Measurements from ENCODE around the gene ZBTB21. TPM values are rescaled to one million over a fixed set of nuclear protein-coding genes. Genes with fewer than 3 reads are reported as not detected.

The ZBTB21 gene
- total RNA-seq, 1 donor from 2014 or later = 16.5 TPM

GRCh38 chr21:42021371-42022090 lies 11.4 kb upstream of the ZBTB21 start:
- intact Hi-C loops (cut with micrococcal nuclease) = no loop called here

DNA sequence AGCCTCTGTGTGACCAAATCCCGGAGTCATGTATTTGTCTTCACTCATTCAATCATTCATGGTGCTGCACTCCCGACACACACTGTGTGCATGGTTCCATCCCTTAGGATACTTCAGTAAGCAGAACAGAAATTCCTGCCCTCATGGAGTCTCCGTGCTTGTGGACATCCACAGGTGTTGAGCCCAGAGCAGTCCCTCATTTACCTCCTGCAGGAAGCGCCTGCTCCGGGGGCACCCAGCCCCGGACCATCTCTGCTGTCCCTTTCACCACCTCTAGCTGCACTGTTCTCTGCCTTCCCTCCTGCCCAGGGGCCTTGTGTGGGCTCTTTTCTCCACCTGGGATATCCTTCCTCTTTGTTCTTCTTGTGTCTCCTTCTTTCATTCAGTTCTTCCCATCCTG lies 9.5 kb upstream of the ZBTB21 start:
- intact Hi-C loops (cut with micrococcal nuclease) = loop anchor here (10.0 kb wide), 1 partner anchor 955 kb away; the partner anchor contains the start of gene PKNOX1

- intact Hi-C loops (cut with micrococcal nuclease) = loop anchor here (10.0 kb wide), 1 partner anchor 956 kb away; the partner anchor contains the start of gene PKNOX1
Observed at GRCh38 chr21:42019101-42019605, 9.0 kb upstream of the ZBTB21 start.

GRCh38 chr21:42017022-42017421 lies 6.9 kb upstream of the ZBTB21 start:
- intact Hi-C loops (cut with micrococcal nuclease) = loop anchor here (10.0 kb wide), 1 partner anchor 958 kb away; the partner anchor contains the start of gene PKNOX1

GRCh38 chr21:42016364-42016985 lies 6.3 kb upstream of the ZBTB21 start:
- intact Hi-C loops (cut with micrococcal nuclease) = loop anchor here (10.0 kb wide), 1 partner anchor 958 kb away; the partner anchor contains the start of gene PKNOX1

- intact Hi-C loops (cut with micrococcal nuclease) = loop anchor here (10.0 kb wide), 1 partner anchor 961 kb away; the partner anchor contains the start of gene PKNOX1
Observed at GRCh38 chr21:42013931-42014330, 3.8 kb upstream of the ZBTB21 start.

GRCh38 chr21:42013376-42013775 lies 3.2 kb upstream of the ZBTB21 start:
- intact Hi-C loops (cut with micrococcal nuclease) = loop anchor here (10.0 kb wide), 1 partner anchor 961 kb away; the partner anchor contains the start of gene PKNOX1

DNA sequence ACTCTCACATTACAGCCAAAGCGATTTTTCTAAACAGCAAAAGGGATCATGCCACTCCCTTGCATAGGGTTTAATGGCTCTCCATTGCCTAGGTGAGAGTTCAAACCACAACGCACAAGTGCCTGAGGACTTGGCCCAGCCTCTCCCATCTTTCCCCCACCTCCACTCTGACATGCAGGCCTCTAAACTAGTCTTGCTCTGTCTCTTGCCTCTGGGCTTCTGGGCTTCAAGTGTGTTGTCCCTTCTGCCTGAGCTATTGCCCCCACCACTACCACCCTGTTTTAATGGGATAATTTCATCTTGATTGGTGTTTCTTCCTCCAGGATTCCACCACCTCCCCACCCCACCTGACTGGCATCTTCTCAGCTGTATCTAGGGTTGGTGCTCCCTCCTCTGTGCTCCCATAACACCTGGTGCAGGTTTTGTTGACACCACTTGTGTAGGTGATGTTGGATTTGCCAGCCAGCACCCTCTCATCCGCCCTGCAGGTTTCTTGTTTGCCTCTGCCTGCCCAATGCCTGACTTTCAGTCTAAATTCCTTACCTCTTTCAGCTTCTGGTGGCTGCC lies 2.7 kb upstream of the ZBTB21 start:
- intact Hi-C loops (cut with micrococcal nuclease) = loop anchor here (10.0 kb wide), 1 partner anchor 962 kb away; the partner anchor contains the start of gene PKNOX1

DNA sequence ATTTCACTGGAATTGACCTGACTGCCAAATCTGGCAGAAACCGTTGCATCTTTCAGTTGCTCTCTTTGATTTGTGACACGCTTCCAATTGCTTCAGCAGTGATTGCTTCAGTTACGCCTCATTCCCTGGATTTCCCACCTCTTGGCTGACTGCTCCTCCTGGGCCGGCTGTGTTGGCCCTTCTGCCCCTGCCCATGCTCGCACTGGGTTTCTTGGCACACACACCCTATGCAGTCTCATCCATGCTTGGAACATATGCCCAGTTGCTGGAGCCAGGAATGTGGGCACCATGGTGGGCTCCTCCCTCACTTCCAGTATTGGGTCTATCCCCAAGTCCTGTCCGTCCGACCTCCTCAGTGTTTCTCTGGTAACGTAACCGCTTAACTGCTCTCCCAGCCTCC lies 2.2 kb upstream of the ZBTB21 start:
- intact Hi-C loops (cut with micrococcal nuclease) = loop anchor here (10.0 kb wide), 1 partner anchor 962 kb away; the partner anchor contains the start of gene PKNOX1

DNA sequence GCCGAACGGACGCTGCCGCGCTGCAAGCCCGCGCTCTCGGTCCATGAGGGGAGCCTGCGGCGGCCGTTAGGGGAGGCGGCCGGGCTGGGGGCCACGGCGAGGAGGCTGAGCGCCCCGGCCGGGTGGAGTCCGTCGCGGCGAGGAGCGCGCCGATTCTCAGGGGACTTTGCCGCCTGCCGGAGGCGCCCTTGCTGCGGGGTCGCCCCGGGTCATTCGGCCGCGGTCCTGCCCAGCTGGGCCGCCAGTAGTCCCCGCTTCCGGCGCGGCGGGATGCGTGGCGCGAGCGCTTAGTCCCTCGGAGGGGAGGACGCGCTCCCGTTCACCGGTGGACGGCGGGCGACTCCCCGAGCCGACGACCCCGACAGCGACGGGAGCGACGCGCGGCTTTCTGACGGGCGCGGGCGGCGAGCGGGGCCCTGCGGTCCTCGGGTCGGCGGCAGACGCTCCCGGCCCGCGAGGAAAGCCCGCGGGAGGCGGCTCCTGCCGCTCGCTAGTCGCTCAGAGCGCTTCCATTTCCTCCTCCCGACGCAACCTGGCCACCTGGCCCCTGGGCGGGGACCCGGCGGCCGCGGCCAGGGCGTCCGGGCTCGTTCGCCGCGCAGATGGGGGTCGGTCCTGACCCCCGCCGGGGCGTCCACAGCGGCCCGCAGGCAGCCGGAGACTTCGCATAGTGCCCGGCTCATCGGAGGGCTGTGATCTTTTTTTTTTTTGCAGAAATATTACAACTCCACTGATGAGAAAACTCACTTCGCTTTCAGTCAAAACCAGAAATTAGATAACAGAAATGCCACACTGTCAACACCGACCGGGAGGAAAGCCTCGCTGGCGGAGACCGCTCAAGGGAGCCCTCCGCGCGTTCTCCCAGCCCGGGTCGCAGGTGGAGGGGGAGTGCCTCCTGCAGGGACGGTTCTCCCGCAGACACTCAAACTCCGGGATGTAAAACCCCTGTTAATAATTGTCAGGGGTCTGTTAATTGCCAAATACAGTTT lies 641 bp upstream of the ZBTB21 start:
- intact Hi-C loops (cut with micrococcal nuclease) = loop anchor here (1.0 to 10.0 kb wide), 7 partner anchors 8 to 964 kb away; partner anchors contain the start of genes MX2, PKNOX1 and PRDM15

GRCh38 chr21:42009018-42009830 lies 936 bp downstream of the ZBTB21 start:
- intact Hi-C loops (cut with micrococcal nuclease) = loop anchor here (1.0 to 10.0 kb wide), 3 partner anchors 83 to 516 kb away; no protein-coding TSS in a partner anchor

GRCh38 chr21:42007356-42007940 lies 2.7 kb downstream of the ZBTB21 start:
- intact Hi-C loops (cut with micrococcal nuclease) = loop anchor here (10.0 kb wide), 2 partner anchors 177 to 517 kb away; no protein-coding TSS in a partner anchor

GRCh38 chr21:42006765-42007164 lies 3.4 kb downstream of the ZBTB21 start:
- intact Hi-C loops (cut with micrococcal nuclease) = loop anchor here (10.0 kb wide), 2 partner anchors 178 to 518 kb away; no protein-coding TSS in a partner anchor

DNA sequence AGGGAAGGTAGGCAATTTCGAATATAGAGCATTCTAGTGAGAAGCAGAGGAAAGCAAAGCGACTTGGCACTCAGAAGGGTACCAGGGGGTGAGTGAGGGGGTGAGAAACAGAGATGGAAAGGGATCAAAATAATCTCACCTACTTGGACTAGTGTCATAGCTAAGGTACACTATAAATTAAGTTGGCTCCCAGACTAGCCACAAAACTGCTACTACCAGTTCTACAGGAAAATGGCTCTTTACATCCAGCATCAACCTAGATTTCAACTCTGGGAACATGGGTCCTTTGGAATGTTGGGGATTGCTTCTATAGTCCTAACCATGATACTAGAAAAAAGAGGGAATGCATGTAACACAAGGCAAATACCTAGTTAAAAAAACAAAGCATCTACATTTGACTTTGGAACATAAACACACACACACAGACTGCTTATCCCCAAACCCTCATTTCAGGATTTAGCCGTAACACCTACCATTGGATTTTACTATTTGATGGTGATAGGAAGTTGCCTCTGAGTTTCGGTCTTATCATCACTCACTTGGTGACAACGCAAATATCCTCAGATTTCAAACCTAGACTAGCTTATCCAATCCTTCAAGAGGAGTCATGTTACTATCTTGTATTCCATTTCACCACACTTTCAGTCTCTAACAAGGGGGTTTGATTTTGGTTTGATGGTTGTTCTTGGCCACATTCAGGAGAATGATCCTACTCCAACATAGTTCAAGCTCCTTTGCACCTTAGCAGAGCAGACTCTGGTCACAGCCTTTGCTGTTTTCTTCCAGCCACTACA lies 5.6 kb downstream of the ZBTB21 start:
- intact Hi-C loops (cut with micrococcal nuclease) = loop anchor here (5.0 to 10.0 kb wide), 4 partner anchors 180 to 577 kb away; partner anchors contain the start of genes MX1 and UBASH3A

DNA sequence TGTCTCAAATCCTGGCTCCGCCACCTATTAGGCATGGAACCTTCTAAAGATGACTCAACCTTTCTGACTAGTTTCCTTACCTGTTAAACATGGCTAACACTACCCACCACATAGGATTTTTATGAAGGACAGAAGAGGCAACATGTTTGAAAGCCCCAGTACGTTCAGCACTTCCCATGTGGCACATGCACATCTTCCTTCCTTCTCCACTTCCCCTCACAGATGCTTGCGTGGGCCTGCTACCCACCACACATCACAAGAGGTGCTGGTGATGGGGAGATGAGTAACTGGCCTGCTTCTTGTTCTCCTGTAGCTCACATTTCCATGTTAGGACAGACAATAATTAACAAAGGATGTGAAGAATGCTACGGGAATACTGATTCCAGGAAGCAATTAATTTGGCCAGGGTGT lies 7.1 kb downstream of the ZBTB21 start:
- intact Hi-C loops (cut with micrococcal nuclease) = loop anchor here (2.0 to 10.0 kb wide), 8 partner anchors 60 to 642 kb away; partner anchors contain the start of genes MX1 and UBASH3A

- intact Hi-C loops (cut with micrococcal nuclease) = loop anchor here (1.0 to 10.0 kb wide), 9 partner anchors 8 to 642 kb away; partner anchors contain the start of genes MX1, UBASH3A and ZBTB21
Observed at GRCh38 chr21:42002421-42002958, 7.7 kb downstream of the ZBTB21 start.

GRCh38 chr21:42001781-42002180 lies 8.4 kb downstream of the ZBTB21 start:
- intact Hi-C loops (cut with micrococcal nuclease) = loop anchor here (1.0 to 10.0 kb wide), 9 partner anchors 9 to 641 kb away; partner anchors contain the start of genes MX1, UBASH3A and ZBTB21
